HG03064 (cell line): ENCODE results near the gene ADAMTSL1.

Experiments used
- ATAC-seq: cut with Tn5 transposase; IDR thresholded peaks from one replicate; pipeline ENCODE4 v1.9.1; 2021; ENCODE audit warnings: low read depth; ENCODE audit not compliant: unreplicated experiment

ADAMTSL1 gene

DNA sequence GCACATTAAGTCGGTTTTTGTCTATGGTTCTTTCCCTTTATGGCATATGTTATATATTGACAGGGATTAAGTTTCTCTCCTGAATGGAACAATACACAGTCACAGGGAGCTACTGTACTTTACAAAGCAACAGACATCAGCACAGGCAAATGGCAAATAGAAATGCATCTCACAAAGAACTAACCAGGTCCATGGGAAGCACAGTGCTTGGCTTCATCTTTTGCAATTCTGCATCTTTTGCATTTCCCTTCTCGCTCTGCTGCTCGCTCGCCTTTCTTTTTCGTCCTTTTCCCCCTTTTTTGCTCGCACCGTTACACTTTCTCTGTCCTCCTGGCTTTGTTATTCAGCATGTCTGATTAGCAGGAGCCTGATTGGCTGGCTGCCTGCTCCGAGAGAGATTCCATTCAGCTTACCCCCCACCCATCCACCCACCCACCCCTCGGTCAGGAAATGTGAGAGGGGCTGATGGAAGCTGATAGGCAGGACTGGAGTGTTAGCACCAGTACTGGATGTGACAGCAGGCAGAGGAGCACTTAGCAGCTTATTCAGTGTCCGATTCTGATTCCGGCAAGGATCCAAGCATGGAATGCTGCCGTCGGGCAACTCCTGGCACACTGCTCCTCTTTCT is at the start of gene ADAMTSL1:
ADAMTSL1 (plus strand) TSS at position 502 of the 628 bp plus-strand sequence; CDS start at position 582, 80 bp downstream.
- ATAC-seq, result no peak

DNA sequence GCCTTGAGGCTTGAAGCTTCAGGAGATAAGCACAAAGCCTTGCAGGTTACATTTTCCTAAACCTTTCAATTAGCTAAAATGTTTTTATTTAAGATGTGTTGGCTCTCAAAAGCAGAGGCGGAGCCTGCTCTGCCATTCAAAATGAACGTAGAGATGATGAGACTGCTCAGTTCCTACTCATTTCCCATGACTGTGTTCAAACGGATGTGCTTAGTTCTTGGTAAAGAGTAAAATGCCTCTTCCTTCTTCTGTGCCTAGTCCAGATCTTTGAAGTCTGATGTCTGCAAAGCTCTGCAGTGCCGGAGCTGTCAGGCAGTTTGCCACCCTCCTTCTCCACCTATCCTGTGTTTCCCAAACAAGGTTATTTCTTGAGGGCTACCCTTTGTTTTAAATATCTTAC is 46.3 kb upstream of the ADAMTSL1 start:
- no peak for ATAC-seq

DNA sequence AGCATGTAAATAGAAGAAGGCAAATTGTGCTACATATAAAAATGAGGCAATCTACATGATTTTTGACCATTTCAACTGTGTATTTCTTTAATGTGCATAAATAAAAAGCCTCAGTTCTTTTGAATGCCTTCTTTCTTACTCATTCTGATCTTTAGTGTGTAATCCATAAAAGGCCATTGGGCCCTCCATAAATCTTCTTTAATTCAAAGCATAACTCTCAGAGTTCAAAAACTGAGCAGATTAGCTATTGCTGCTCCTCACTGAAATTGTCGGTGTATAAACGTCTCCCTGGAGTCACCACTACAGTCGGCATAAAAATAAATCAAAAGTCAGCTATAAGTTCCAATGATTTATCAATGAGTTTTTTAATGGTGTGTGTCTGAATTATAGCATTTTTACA is 45.3 kb upstream of the ADAMTSL1 start:
- ATAC-seq, result no peak

DNA sequence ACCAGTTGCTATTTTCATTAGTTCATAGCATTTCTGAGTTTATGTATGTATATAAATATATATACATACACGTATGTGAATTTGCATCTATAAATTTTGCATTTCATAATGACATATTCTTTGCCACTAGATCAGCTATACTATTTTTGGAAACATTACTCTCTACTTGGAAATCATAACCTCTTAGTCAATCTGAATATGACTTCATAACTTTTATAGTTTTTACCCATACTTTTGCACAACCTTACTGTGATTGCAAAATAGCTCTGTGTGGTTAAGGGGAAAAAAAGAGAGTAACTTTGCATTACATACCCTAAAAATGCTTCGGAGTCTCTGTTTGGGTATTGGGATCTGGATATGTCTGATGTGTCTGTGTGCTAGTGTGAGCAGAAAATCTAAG is 44.9 kb upstream of the ADAMTSL1 start:
- no peak for ATAC-seq

DNA sequence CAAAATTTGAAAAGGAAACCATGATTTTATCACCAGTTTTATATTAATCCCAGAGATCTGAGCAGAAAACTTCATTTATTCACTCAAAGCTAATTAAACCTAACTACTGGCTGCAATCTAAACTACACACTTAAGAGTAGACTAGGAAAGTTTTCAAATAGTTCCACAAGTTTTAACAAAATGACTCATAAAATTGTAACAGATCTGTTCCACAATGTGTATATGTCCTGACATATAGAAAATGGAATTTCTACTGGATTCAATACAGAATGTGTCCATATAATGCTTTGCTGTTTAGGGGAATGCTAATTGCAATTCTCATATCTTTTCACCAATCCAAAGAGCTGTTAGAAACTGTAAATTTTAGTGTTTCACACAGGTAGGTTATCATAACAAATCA is 40.3 kb upstream of the ADAMTSL1 start:
- ATAC-seq, result no peak

- ATAC-seq, result no peak
These were observed 36.4 kb upstream of the ADAMTSL1 start for GRCh38 chr9:18437315-18438201.

GRCh38 chr9:18438300-18438925 is 35.5 kb upstream of the ADAMTSL1 start:
- no peak for ATAC-seq

GRCh38 chr9:18438951-18439350 is 35.0 kb upstream of the ADAMTSL1 start:
- no peak for ATAC-seq

- ATAC-seq, result no peak
These were observed 32.7 kb upstream of the ADAMTSL1 start for GRCh38 chr9:18441261-18441660.

DNA sequence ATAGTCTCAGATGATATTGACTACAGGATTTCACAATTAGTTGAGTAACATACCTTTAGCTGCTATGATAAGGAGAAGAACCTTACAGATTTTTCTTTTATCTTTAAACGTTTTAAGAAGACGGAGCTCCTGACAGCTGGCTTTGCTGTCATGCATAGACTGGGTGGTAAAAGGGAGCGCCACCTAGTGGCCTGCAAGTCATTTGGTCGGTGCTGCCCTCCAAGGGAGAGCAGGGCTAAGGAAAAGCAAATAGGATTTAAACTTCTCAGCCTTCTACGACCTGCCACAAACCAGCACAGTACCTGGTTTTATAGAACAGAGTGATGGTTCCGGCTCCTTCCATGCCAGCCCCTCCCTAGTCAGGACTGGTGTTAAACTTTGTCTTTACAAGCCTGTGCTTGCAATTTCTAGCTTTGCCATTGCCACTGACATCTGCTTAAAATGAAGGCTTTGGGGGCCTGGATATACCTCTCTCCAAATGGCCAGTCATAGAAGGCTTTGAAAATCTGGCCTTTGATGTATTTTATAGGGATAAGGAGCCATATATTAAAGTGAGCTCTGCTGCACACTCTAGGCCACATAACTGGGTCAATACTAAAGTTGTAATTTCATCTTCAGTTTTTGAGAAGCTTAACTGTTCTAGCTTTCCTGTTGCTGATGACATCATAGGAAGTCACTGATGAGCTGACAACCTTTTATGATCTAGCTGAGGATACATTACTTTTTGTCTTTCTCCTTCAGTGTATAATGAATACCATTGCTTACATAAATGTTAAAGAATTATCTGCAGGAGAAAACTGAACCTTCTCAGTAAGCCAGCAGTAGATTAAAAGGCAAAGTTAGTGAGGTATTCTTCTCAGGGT is 31.1 kb upstream of the ADAMTSL1 start:
- ATAC-seq, result peak; percentile 93

- ATAC-seq, result no peak
These were observed 26.8 kb upstream of the ADAMTSL1 start for GRCh38 chr9:18447131-18447530.

GRCh38 chr9:18447541-18447940 is 26.4 kb upstream of the ADAMTSL1 start:
- no peak for ATAC-seq

DNA sequence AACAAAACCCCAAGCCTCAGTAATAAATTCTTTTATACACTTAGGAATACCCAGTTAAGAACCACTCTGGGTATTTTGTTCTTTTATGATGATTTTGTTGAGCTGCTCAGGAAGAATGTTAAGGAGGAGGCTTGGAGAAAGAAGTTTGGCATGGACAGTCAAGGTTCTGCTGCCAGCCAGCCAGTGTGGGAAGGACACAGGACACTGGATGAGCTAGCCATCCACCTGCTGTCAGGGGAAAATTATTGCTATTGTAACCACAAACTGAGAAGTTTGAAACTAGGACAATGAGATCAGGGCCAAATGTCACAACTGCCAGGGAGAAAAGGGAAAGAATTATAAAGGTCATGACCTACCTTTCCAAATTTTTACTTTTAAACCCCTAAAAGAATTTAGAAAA is 25.9 kb upstream of the ADAMTSL1 start:
- no peak for ATAC-seq

GRCh38 chr9:18451406-18451805 is 22.5 kb upstream of the ADAMTSL1 start:
- no peak for ATAC-seq

- no peak for ATAC-seq
These were observed 21.7 kb upstream of the ADAMTSL1 start for GRCh38 chr9:18452276-18452675.

DNA sequence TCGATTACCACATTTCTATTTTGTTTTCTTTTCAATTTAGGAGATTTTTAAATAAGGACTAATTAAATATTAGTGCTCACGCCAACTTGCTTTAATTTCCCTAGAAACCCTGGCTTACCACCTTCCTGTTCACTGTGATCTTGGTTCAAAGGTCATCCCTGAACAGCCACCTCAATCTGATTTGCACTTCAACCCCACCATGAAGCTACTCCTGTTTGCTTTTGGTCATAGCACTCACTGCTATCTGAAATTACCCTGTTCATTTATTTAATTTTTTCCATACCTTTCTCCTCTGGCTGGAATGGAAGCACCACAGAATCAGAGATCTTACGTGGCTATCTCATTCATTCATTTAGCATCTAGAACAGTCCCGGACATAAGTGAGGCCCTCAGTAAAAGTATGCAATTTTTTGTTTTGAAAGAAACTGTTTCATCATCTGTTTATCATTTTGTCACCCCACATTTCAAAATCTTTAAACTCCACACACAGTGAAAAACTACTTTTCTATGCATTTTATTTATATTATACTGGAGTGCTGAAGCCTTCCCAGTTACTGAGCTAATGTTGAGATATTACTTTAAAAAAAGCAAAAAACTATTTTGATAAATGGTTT is 17.2 kb upstream of the ADAMTSL1 start:
- ATAC-seq, result no peak

- no peak for ATAC-seq
These were observed 16.4 kb upstream of the ADAMTSL1 start for GRCh38 chr9:18457510-18457909.

DNA sequence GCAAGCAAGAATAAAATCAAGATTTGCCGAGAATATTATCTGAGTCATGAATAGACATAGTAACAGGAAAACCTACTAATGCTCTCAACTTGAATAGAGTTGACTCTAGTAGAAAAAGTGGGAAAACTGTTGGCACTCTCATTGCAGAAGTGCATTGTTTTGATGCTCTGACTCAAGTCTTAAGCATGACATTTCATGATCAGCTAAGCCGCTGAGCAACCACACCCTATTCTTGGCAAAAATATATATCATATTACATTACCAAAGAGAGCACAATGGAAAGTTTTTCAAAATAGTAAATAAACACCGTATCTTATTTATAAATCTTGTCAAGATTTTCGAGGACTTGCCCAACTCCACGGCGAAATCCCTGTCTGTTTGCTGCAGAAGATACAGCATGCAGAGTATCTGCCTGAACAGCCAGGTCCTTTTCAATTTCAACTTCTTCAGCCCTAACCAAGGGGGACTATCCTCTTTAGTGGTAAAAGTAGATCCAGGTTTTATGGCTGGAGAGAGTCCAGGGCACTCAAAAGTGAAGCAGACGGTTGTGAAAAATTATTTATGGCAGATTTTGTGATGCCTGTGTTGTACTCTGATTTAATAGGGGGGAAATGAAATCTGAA is 13.9 kb upstream of the ADAMTSL1 start:
- ATAC-seq, result no peak

DNA sequence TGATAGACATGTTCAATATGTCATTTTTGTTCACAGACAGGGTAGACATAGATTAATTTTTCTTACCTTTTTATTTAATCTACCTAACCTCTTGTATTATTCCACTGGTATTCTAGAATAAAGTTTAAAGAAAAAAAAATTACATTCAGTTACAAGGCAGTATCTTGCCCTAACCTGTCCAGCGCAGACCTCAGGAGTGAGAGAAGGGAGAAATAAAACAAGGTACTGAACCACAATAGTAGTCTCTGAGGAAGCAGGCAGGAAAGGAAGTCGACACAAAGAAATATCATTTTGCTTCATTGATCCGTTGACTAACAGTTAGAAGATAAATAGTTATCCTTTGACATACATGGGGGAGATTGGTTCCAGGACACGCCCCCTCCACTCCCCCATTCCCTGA is 12.5 kb upstream of the ADAMTSL1 start:
- no peak for ATAC-seq

DNA sequence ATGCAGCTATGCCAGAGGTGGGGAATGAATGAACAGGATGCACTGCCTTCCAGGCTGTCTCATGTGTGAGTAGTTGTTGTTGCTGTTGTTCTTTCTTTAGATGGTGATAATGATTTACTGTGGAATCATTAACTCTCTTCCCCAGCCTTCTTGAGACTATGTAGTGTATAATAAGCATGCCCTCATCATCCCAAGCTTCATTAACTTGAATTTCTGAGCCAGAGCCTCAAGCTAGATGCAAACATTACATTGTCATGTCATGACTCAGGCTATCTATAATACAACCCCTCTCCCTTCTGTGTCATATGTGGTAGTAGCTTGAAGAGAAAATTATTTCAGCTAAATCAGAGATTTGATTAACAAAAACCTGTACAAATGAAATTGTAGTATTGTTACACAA is 10.0 kb upstream of the ADAMTSL1 start:
- ATAC-seq, result no peak
